GM10847 (cell line): ENCODE data around the gene ADSS2.

Experiments
- POLR2A ChIP-seq: IDR thresholded peaks from 2 replicates; pipeline ENCODE4 v1.6.1; 2011; ENCODE audit not compliant: insufficient read length; ENCODE audit errors: extremely low read depth

The ADSS2 gene

DNA sequence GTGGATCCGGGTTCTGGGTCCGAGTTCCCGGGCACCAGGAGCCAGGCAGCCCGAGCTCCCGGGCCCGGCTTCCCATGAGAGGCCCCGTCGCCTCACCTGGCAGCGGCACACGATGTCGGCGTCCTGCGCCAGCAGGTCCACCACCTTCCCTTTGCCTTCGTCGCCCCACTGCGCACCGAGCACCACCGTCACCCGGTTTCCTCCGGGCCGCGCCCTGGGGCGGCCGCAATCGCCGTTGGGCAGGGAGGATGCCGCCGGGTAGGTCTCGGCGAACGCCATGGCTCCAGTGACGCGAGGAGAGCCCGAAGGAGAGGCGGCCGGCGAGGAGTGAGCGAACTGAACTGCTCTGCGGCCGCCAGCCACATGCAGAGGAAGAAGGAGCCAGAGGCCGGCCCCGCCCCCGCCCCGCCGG lies at the start of gene ADSS2:
TSS of gene ADSS2 (minus strand) at position 371 of the 412 bp plus-strand sequence. CDS start at position 279, 92 bp downstream.
- TF ChIP-seq POLR2A = peak; percentile 89

DNA sequence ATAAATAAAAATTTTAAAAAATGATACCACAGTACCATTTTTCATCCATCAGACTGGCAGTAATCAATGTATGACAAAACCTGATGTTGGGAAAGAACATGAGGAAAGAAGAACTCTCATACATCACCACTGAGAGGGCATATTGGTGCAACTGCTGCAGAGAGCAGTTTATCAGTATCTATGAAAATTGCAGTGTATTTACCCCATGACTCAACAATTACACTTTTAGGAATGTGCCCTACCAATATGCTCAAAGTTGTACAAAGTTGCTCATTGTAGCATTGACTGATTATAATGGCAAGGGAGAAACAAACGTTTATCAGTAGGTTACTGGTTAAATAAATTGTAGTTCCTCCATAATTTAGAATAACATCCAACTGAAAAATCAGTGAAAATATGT lies 46.1 kb upstream of the ADSS2 start:
- TF ChIP-seq POLR2A = no peak

DNA sequence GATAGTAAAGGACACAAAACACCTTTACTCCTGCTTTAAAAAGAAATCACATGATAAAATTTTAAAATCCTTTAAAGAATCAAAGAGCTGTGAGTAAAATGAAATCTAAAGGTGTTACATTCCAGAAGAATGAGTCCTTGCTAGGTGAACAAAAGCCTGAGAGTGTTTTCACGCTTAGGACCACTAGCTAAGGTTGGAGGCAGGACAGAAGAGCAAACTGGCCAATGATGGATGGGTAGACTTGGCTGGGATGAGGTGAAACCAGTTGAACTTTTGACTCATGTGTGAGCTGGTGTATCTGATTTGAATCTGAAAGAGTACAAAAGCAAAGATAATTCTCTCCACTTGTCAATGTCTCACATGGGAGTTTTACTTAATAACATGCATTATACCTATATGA lies 44.5 kb upstream of the ADSS2 start:
- no peak for TF ChIP-seq POLR2A

DNA sequence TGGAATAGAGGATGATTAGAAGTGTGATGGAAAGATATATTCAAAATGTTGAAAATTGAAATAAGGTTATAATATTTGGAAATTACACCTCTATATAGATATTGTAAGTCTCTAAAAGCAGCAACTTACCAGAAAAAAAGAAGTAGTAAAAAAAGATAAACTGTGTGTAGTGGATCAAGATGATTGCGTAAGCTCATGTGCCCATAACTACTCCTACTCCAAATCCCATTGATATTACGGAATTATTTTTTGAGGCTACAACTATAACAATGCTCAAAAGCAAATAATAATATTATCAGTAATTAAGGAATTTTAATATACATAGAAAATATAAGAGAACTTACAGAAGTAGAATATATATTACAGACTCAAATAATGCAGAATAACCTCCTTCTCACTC lies 42.9 kb upstream of the ADSS2 start:
- TF ChIP-seq POLR2A = no peak

DNA sequence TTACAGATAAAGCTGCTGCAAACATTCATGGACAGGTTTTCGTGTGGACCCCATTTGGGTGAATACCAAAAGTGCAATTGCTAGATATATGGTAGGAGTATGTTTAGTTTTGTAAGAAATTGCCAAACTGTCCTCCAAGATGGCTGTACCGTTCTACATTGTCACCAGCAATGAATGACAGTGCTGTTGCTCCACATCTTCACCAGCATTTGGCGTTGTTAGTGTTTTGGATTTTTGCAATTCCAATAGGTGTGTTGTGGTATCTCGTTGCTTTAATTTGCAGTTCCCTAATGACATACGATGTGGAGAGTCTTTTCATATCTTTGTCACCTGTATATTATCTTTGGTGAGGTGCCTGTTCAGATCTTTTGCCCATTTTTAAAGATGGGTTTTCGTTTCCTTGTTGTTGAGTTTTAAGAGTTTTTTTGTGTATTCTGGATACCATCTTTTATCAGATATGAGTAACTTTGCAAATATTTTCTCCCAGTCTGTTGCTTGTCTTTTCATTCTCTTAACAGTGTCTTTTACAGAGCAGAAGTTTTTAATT lies 21.4 kb upstream of the ADSS2 start:
- TF ChIP-seq POLR2A = no peak

DNA sequence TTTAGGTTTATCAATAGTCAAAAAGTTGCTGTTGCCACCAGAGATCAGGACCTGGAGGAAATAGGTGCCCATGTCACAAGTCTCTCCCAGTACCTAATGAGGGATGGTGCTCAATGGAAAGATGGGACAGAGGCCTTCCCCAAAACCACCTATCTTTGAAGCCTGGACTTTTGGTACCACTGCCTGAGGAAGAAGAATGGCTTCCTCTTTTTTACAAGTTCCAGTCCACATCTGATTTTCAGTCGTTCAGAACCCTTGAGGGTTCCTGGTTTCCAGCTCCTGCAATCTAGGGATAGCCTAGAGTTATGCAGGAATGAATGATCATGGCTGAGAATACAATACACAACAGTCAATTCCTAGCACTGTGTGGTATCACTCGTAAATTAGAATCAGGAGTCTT lies 15.0 kb upstream of the ADSS2 start:
- TF ChIP-seq POLR2A = no peak

DNA sequence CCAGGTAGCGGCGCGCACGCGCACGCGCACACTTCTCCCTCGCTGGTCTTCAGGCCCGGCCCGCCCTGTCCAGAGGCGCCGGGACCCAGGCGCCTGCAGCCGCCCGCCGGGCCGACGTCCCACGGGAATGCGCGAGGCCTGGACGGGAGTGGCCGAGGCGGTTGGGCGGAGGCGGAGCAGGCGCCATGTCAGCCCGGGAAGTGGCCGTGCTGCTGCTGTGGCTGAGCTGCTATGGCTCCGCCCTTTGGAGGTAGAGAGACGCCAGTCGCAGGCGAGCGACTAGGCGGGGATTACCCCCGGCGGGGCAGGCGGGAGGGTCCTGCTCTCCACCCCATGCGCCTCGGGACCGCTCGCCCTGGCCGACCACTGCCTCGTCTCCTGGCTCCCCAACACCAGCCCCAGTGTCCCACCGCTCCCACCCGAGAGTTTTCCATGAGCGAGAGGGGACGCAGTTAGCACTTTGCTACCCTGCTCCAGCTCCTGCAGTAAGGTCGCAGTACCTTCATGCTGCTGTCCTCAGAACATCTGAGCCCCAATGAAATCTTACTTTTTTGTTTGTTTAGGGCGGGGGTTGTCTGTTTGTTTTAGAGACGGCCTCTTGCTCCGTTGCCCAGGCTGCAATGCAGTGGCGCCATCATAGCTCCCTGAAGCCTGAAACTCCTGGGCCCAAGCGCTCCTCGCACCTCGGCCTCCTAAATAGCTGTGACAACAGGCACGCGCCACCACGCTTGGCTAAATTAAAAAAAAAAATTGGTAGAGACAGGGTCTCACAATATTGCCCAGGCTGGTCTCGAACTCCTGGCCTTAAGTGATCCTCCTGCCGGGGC lies 9.7 kb upstream of the ADSS2 start, which contains the start of gene CATSPERE:
TSS of gene CATSPERE (plus strand) at position 29 of the 827 bp plus-strand sequence. CDS start at position 186, 157 bp downstream.
- TF ChIP-seq POLR2A = peak; percentile 64

DNA sequence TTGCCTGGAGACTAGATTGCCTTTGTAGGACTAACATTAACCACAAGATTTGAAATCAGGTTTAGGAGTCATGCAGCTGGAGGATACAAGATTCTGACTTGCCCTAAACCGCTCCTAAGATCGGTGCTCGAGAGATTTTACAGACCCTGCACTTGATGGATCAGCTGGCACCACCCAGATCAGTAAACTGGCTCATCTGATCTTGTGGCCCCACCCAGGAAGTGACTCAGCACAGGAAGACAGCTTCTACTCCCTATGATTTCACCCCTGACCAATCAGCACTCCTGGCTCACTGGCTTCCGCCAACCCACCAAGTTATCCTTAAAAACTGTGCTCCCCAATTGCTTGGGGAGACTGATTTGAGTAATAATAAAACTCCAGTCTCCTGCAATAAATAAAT lies 8.5 kb upstream of the ADSS2 start:
- no peak for TF ChIP-seq POLR2A

DNA sequence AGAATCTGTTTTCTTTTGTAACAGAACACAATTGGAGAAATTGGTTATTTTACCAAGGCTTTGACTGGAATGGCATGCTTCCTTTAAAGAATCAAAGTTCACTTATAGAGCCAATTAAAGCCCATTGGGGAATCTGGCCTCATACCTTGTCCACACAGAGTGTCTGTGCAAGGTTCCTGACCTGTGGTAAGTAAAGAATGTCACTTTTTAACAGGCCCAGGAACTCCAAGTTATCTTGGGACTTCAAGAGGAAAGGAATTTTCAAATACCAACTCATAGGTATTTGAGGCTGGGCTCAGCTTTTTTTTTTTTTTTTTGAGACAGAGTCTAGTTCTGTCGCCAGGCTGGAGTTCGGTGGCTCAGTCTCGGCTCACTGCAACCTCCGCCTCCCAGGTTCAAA lies 7.1 kb upstream of the ADSS2 start:
- no peak for TF ChIP-seq POLR2A

DNA sequence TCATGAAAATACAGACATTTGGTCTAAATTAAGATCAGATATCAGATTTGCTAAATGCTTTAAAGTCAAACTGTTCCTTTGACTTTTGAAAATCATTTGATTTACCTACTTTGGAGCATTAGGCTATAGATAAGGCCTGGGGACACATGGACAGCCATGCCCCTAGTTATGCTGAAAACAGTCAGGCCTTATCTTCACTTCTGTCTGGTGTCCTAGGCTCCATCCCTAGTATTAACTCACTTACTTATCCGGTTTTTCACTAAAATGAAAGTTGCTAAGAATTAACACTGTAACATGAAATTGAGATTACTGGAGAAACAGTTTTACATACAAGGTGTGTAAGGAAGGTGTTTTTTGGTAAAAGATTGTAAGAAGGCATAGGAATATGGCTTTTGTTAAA lies 4.9 kb upstream of the ADSS2 start:
- no peak for TF ChIP-seq POLR2A

DNA sequence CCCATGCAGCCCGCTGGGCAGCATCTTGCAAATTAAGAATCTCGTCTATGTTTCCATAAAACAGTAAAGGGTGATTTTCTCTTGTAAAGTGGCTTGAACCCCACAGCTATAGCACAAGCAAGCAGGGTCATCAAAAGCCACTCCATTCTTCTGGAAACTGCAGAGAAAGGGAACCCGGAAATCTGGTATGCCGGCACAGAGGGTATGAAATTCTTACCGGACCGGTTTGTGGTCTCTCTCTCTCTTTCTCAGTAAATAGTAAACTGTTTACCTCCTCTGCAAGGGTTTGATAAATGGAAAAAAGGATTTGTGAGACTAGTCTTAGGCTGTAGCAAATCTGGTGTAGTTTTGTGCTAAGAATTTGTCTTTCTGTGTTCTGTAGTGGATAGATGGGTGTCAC lies 2.7 kb upstream of the ADSS2 start:
- no peak for TF ChIP-seq POLR2A

DNA sequence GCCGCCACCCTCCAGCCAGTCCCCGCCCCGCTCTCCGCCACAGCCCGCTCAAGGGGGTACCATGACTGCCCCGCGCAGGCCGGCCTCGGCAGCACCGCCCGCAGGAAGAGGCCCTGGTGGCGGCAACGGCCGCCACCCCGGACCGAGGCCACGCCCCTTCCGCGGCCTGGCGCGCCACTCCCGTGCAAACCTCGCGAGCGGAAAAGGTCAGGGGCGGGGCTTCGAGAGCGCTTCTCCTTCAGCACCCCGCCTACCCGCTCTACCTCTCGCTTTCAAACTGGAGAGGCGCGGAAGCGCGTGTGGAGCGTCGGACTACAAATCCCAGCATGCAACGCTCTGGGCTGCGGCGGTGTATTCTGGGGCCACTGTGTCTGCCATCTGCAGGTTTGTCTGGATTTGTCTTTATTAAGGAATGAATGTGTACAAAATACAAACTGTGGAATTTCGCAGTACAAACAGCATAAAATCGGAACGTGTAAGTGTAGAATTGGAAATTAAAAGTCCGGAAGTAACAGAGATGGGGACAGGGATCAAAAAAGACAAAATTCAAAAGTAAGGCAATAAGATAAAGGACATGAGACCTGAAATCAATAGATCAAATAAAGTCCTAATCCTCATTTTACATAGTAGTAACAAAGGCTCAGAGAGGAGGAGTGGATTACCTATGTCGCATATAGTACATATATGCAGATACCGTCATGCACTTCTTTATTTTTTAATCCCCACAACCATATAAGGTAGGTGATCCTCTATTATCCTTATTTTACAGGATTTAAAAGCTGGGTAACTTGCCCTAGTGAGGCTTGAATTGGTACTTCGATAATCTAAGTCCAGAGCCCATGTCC lies 464 bp upstream of the ADSS2 start:
- no peak for TF ChIP-seq POLR2A

DNA sequence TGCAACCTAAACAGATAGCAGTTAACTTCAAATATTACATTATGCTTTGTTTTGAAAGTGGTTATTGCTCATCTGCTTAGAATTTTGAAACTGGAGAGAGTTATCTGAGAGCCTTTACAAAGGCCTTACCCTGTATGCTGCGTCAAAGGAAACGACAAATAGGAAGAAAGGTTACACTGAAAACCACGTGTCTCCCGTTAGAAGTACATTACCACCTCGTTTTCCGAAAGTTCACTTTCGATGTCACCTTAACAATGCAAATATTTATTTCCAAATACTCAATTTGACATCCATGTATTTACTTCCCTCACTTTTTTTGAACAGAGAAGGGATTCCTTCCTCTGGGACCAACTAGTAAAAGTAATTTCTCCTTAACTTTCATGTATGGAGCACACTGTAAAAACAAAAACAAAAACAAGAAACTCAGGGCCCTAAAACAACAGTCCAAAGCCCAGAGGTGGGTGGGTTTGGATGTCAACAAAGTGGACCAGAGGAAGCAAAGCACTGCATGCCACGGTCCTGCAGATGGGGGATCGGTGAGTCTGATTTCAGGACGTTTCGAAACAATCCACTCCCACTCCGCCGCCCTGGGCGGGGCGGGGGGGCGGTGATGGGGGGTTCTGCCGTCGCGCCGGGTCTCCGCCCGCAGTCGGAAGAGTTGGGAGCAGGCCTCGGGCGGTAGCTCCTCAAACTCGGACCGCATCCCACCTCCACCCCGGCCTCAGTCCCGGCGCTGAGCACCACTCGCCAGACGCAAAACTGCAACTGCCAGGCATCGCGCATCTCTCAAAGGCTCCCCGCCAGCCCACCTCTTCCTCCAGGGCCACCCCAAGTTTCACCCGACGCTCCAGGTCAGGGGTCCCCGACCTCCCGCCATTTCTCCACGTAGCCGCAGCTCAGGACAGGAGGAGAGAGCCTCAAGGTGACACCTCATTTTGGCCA lies 841 bp downstream of the ADSS2 start:
- peak; percentile 31 for TF ChIP-seq POLR2A

DNA sequence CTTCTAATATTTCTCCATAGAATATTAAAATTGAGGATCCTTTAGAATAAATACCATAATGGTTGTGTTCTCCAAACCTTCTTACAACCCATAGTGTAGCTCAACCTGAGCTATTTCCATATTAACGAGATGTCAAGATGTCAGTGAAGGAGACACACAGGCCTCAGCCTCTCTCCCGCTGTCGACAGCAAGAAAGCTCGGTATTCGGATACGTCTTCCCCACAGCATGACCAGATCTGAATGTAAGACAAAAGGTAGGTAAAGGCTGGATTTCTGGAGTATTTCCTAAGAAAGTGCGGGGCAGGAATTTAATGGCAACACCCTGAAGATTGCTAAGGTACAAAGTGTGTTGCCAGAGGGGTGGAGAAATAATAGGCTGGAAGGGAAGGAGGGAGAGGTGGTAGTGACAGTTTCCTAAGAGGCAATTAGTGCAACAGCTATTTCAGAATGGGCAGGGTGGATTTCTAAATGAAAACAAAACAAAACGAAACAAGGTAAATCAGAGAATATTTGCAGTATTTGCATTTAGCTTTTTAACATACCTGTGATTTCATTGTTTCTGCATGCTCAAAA lies 1.7 kb downstream of the ADSS2 start:
- TF ChIP-seq POLR2A = no peak
